NCI-H1694 (cell line): ENCODE data around the gene SON.
"Not testable (repeated sequence)": the region's sequence is repeated elsewhere in the genome, so short reads cannot be mapped to it uniquely, and the experiment has no call there.

Experiments
- DNase-seq: peaks from one replicate; lab custom pipeline; 2025; lab: John Stamatoyannopoulos, UW

SON gene, protein sequence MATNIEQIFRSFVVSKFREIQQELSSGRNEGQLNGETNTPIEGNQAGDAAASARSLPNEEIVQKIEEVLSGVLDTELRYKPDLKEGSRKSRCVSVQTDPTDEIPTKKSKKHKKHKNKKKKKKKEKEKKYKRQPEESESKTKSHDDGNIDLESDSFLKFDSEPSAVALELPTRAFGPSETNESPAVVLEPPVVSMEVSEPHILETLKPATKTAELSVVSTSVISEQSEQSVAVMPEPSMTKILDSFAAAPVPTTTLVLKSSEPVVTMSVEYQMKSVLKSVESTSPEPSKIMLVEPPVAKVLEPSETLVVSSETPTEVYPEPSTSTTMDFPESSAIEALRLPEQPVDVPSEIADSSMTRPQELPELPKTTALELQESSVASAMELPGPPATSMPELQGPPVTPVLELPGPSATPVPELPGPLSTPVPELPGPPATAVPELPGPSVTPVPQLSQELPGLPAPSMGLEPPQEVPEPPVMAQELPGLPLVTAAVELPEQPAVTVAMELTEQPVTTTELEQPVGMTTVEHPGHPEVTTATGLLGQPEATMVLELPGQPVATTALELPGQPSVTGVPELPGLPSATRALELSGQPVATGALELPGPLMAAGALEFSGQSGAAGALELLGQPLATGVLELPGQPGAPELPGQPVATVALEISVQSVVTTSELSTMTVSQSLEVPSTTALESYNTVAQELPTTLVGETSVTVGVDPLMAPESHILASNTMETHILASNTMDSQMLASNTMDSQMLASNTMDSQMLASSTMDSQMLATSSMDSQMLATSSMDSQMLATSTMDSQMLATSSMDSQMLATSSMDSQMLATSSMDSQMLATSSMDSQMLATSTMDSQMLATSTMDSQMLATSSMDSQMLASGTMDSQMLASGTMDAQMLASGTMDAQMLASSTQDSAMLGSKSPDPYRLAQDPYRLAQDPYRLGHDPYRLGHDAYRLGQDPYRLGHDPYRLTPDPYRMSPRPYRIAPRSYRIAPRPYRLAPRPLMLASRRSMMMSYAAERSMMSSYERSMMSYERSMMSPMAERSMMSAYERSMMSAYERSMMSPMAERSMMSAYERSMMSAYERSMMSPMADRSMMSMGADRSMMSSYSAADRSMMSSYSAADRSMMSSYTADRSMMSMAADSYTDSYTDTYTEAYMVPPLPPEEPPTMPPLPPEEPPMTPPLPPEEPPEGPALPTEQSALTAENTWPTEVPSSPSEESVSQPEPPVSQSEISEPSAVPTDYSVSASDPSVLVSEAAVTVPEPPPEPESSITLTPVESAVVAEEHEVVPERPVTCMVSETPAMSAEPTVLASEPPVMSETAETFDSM (N-terminal part only)

GRCh38 chr21:33542640-33543504 is at the start of gene SON:
Gene SON (plus strand): TSS chr21:33543038. CDS start chr21:33543093, 55 bp downstream.
- DNase-seq: peak; percentile 99

- no peak for DNase-seq
These were observed 49.1 kb upstream of the SON start for GRCh38 chr21:33493756-33494155.

DNA sequence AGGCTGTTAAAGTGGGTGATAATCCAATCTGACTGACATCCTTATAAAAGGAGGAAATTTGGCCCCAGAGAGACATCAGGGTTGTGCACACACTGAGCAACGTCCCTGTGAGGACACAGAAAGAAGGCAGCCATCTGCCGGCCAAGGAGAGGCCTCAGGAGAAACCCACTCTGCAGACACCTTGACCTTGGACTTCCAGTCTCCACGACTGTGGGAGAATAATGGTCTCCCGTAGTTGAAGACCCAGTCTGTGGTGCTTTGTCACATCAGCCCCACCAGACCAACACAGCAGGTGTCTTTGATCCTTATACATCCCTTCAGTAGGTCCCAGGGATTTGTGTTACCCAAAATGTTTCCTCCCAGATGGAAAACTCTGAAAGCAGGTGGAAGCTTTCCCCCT is 47.1 kb upstream of the SON start:
- no peak for DNase-seq

- no peak for DNase-seq
These were observed 46.5 kb upstream of the SON start for GRCh38 chr21:33496345-33496744.

DNA sequence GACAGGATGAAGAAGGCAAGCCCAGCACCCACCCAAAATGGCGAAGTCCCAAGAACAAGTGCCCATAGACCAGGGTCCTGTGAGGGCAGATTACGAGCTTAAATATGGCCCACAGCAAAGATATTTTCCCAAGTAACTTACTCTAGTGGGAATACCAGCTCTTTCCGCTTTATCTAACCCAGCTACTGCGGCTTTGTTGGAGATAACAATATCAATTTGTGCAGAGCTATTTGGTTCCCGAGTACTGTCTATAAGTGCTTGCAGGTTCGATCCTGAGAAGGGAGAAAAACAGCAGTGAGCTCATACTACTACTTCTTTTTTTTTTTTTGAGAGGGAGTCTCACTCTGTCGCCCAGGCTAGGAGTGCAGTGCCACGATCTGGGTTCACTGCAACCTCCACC is 37.0 kb upstream of the SON start:
- no peak for DNase-seq

- not testable (repeated sequence) for DNase-seq
These were observed 35.8 kb upstream of the SON start for GRCh38 chr21:33507003-33507402.

DNA sequence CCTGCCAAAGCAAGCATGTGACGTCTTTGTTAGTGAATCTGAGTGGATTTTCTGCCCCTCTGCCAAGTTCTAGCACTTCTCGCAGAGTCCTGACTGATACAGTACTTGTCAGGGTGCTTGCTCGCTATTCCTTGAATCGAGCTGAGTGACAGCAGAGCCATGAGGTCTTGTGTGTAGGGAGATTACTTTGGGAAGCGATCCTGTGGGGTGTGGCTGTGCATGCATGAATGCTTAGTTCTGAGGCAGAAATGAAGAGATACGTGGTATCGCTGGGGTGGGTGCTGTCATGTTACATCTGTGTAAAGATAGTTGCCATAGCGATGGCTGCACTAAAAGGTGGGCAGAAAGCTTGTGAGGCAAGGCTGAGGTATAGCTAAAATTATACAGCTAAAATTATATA is 32.0 kb upstream of the SON start:
- no peak for DNase-seq

DNA sequence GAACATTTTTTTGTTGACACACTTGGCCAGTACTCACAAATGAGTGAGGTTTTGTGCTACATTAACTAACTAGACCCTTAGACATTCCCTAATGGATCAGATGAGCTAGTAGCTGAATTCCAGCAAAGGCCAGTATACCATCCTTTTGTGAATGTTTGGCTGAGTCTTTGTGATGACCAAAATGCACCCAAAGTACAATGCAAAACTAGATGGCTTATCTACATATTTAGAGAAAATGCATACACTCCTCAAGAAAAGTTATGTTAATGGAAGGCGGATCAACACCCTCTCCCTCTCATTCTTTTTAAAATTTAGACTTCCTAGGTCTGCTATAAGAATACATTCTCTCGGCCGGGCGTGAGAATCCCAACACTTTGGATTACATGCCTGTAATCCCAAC is 31.2 kb upstream of the SON start:
- no peak for DNase-seq

- DNase-seq: no peak
These were observed 30.4 kb upstream of the SON start for GRCh38 chr21:33512481-33512880.

- no peak for DNase-seq
These were observed 28.6 kb upstream of the SON start for GRCh38 chr21:33514229-33514628.

- DNase-seq: no peak
These were observed 23.9 kb upstream of the SON start for GRCh38 chr21:33518899-33519298.

DNA sequence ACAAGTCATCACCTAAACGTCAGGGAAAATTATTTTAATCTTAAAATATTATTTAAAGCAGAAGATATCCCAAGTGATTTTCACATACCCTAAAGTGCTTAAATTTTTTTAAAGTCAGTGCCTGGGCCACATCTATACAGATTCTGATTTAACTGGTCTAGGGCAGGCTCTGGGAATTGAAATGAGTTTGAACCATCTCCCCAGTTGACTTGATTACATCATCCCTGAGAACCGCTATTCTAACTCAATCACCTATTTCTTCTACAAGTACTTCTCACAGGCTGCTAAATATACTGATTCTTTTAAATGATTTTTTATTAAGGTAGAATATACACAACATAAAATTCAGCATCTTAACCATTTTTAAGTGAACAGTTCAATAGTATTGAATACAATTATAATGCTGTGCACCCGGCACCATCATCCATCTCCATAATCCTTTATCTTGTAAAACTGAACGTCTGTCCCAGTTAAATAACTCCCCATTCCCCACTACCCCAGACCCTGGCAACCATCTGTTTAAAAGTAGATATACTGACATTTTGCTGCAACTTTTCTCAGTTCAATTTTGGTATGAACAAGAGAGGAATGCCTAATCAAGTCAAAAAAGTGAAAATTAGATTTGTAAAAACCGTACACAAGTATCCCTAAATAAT is 20.4 kb upstream of the SON start:
- DNase-seq: no peak

- DNase-seq: no peak
These were observed 19.9 kb upstream of the SON start for GRCh38 chr21:33522953-33523349.

GRCh38 chr21:33531007-33531406 is 11.8 kb upstream of the SON start:
- no peak for DNase-seq

DNA sequence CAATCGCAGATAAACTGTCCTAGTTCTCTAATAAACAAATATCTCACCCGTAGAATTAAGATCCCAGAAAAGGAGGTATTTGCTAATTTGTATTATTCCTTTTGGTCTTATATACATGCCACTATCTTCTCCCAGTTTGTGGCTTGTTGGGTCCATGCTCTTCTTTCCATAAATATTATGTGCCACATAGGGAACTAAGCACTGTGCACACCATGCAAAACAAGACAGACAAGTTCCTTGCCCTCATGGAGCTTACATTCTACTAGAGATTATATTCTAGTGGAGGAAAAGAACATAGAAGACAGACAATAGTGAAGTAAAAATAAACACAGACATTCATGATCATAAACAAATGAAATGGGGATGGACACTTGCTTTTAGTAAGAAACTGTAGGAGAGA is 5.6 kb upstream of the SON start:
- no peak for DNase-seq

GRCh38 chr21:33539616-33540015 is 3.2 kb upstream of the SON start:
- no peak for DNase-seq

DNA sequence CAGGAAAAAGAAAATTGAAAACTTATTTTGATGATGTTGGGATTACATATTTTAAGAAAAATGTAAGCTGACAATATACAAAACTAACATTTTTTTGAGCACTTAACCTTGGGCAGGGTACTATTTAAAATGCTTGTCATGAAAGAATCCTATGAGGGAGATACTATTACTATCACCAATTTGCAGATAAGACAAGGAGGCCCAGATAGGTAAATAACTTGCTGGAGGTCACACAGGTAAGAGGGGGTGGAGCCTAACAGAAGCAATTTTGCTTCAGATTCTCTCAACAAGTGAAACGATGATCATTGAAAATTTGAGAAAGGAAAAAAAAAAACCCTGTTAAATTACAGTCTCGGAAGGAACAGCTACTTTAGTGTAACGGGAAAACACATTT is 2.1 kb upstream of the SON start:
- no peak for DNase-seq

DNA sequence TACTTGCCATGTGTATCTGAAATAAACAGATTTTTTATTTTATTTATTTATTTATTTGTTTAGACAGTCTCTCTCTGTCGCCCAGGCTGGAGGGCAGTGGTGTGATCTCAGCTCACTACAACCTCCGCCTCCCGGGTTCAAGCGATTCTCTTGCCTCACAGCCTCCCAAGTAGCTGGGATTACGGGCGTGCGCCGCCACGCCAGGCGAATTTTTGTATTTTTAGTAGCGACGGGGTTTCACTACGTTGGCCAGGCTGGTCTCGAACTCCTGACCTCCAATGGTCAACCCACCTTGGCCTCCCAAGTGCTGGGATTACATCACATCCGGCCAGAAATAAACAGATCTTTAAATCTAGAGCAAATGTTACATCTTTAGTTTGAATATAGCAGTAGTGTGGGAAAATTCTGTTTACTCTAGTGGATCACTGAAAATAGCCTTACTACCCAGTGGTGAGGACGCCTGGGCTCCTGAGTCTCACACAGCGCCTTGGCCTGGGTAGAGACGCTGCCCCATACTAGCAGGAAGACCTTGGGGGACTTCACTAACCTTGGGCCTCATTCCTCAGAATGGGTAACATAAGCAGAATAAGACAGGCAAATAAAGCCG is 1.6 kb upstream of the SON start:
- no peak for DNase-seq

GRCh38 chr21:33541756-33542639 is 840 bp upstream of the SON start, which contains the start of gene GART:
Gene GART (minus strand): TSS chr21:33542117. CDS start chr21:33539315, 2,802 bp downstream.
- DNase-seq: peak; percentile 79
